Measurements from ENCODE around the gene ATOH8. TPM values are rescaled to one million over a fixed set of nuclear protein-coding genes. Genes with fewer than 3 reads are reported as not detected.

ATOH8 gene
- polyA plus RNA-seq, 1 donor (not counting 4 experiments of a cell fraction or from before 2014, with no cell fraction given), result not detected

DNA sequence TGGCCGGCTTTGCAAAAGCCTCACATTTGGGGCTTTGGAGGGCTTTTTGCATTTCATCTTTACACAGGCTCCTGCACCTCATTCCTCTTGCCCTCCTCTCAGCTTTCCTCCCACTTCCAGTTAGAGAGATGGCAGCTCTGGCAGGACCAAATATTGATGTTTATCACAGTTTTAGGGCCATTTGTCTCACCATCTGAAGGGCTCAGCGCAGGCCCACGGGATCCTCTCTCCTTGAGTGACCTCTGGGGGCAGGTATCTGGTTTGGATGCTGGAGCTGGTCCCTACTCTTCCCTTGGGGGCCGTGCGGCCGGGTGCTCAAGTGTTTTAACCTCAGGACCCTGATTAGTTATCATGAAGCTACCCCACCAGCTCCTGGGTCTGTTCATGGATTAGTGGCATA is 19.9 kb downstream of the ATOH8 start:
- H2AFZ ChIP-seq (ENCODE audit: control insufficient read depth, low read length), result no peak overlapping the region
- no peaks in the 10 kb centered on the region for H3K79me2 ChIP-seq (ENCODE audit: control insufficient read depth, insufficient read depth, low read length)
- no peak for TF ChIP-seq EZH2 (IDR thresholded peaks at IDR 0.05; ENCODE audit: low read length)
- TF ChIP-seq, protein P1, sequence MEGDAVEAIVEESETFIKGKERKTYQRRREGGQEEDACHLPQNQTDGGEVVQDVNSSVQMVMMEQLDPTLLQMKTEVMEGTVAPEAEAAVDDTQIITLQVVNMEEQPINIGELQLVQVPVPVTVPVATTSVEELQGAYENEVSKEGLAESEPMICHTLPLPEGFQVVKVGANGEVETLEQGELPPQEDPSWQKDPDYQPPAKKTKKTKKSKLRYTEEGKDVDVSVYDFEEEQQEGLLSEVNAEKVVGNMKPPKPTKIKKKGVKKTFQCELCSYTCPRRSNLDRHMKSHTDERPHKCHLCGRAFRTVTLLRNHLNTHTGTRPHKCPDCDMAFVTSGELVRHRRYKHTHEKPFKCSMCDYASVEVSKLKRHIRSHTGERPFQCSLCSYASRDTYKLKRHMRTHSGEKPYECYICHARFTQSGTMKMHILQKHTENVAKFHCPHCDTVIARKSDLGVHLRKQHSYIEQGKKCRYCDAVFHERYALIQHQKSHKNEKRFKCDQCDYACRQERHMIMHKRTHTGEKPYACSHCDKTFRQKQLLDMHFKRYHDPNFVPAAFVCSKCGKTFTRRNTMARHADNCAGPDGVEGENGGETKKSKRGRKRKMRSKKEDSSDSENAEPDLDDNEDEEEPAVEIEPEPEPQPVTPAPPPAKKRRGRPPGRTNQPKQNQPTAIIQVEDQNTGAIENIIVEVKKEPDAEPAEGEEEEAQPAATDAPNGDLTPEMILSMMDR (optimal IDR thresholded peaks at IDR 0.05 in 1 of 3, IDR thresholded peaks at IDR 0.05 in 1 of 3, conservative IDR thresholded peaks at IDR 0.05 in 1 of 3; ENCODE audit: extremely low read depth in 1 of 3, insufficient read depth in 2 of 3, low read length in 3 of 3), result no peak
- H3K36me3 ChIP-seq (ENCODE audit: control insufficient read depth in 2 of 2, extremely low read depth in 1 of 2, insufficient read depth in 2 of 2, low read length in 2 of 2), result no peaks in the 10 kb centered on the region
- H3K4me2 ChIP-seq (ENCODE audit: control insufficient read depth, extremely low read depth, insufficient read depth, low read depth, low read length), result no peak overlapping the region
- peaks cover 93% of the 10 kb centered on the region for H3K27me3 ChIP-seq (ENCODE audit: control insufficient read depth, extremely low read depth, insufficient read depth, low read length)
- peaks cover 17% of the 10 kb centered on the region for H3K4me1 ChIP-seq (ENCODE audit: control insufficient read depth, extremely low read depth, insufficient read depth, low read length)
- no peaks in the 10 kb centered on the region for H3K9me3 ChIP-seq (ENCODE audit: control insufficient read depth, low read depth, low read length)
- no peak for FAIRE-seq
- no peak for DNase-seq (ENCODE audit: low read depth, low spot score)
- no peaks in the 10 kb centered on the region for H4K20me1 ChIP-seq (ENCODE audit: control insufficient read depth, extremely low read depth, insufficient read depth, low read length)
- no peak overlapping the region for H3K9ac ChIP-seq (ENCODE audit: control insufficient read depth, extremely low read depth, insufficient read depth, low read length)
- dilution Hi-C loops (cut with MboI; ENCODE audit: extremely low pct_ligation_motif_present, low sequenced_read_pairs), result no loop called here
- H3K9me1 ChIP-seq (ENCODE audit: control insufficient read depth, extremely low read depth, insufficient read depth, low read length), result no peaks in the 10 kb centered on the region
- H3K4me3 ChIP-seq (ENCODE audit: control insufficient read depth in 2 of 3, extremely low read depth in 1 of 3, insufficient read depth in 2 of 3, low read depth in 1 of 3, low read length in 3 of 3), result no peak overlapping the region
- H3K27ac ChIP-seq (ENCODE audit: control insufficient read depth, insufficient read depth, low read length), result no peak overlapping the region

DNA sequence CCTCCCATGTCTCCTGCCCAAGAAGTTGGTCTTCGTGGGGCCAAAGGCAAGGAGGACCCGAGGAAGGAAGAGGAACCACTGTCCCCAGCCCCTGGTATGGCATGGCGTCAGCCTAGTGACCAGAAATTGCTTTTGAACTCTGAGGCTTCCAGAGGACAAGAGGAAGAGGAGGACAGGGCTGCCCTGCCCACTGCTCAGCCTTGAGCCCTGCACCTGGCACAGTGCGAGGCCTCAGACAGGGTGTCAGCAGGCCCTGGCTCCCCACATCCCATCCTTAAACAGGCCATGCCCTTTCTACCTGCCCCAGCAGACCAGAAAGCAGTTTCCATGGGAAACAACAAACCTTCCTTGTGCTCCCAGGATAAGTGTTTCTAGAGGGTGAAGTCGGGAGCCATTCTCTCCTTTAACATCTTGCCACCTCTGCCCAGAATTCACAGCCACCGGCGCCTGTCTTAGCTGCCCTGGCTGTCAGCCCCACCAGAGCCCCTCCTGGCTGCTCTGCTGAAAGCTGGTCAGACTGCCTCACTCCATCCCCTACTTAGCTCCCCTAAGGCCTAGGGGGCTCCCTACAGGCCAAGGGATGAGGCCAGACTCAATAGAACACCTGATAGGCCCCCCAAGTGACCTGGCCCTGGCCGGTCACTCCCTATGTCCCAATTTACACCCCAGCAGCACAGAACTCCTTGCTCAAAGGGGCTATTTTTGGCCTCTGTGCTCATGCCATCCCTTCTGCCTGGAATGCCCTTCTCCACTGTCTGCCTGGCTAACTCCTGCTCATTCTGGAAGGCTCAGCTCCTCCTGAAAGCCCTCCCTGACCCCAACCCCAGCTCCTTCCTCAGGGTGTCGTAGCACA is 20.6 kb downstream of the ATOH8 start:
- no peaks in the 10 kb centered on the region for H3K36me3 ChIP-seq (ENCODE audit: control insufficient read depth in 2 of 2, extremely low read depth in 1 of 2, insufficient read depth in 2 of 2, low read length in 2 of 2)
- H3K9me1 ChIP-seq (ENCODE audit: control insufficient read depth, extremely low read depth, insufficient read depth, low read length), result no peaks in the 10 kb centered on the region
- H3K4me1 ChIP-seq (ENCODE audit: control insufficient read depth, extremely low read depth, insufficient read depth, low read length), result peaks cover 17% of the 10 kb centered on the region
- no peak for DNase-seq (ENCODE audit: low read depth, low spot score)
- TF ChIP-seq, protein P1 (optimal IDR thresholded peaks at IDR 0.05 in 1 of 3, IDR thresholded peaks at IDR 0.05 in 1 of 3, conservative IDR thresholded peaks at IDR 0.05 in 1 of 3; ENCODE audit: extremely low read depth in 1 of 3, insufficient read depth in 2 of 3, low read length in 3 of 3), result no peak
- TF ChIP-seq EZH2 (IDR thresholded peaks at IDR 0.05; ENCODE audit: low read length), result no peak
- H3K4me2 ChIP-seq (ENCODE audit: control insufficient read depth, extremely low read depth, insufficient read depth, low read depth, low read length), result no peak overlapping the region
- no peaks in the 10 kb centered on the region for H3K9me3 ChIP-seq (ENCODE audit: control insufficient read depth, low read depth, low read length)
- peaks cover 92% of the 10 kb centered on the region for H3K27me3 ChIP-seq (ENCODE audit: control insufficient read depth, extremely low read depth, insufficient read depth, low read length)
- no peak overlapping the region for H2AFZ ChIP-seq (ENCODE audit: control insufficient read depth, low read length)
- FAIRE-seq, result no peak
- H3K27ac ChIP-seq (ENCODE audit: control insufficient read depth, insufficient read depth, low read length), result no peak overlapping the region
- H4K20me1 ChIP-seq (ENCODE audit: control insufficient read depth, extremely low read depth, insufficient read depth, low read length), result no peaks in the 10 kb centered on the region
- H3K9ac ChIP-seq (ENCODE audit: control insufficient read depth, extremely low read depth, insufficient read depth, low read length), result no peak overlapping the region
- dilution Hi-C loops (cut with MboI; ENCODE audit: extremely low pct_ligation_motif_present, low sequenced_read_pairs), result no loop called here
- no peaks in the 10 kb centered on the region for H3K79me2 ChIP-seq (ENCODE audit: control insufficient read depth, insufficient read depth, low read length)
- no peak overlapping the region for H3K4me3 ChIP-seq (ENCODE audit: control insufficient read depth in 2 of 3, extremely low read depth in 1 of 3, insufficient read depth in 2 of 3, low read depth in 1 of 3, low read length in 3 of 3)
